ENCODE measurements around the gene LNPEP. TPM values are rescaled to one million over a fixed set of nuclear protein-coding genes. Genes with fewer than 3 reads are reported as not detected.

LNPEP gene
- total RNA-seq, 1 experiment from 2014 or later = 18.8 TPM

DNA sequence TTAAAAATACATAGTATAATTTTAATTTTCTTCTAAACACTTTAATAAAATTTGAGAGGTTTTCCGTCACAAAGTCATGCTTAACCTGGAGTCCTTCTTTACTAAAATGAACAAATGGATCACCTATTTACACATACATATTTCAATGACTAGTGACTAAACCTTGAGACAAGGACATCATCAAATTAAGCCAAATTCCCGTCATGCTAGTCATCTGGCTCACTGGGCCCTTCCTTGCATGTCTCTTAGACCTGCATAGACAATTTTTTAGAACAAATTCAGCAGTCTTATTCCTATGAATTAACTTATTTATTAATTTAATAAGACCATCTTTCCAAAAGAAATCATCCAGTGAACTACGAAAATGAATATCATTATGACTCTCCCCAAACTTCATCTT is 33.0 kb upstream of the LNPEP start:
- Histone ChIP-seq H3K4me2 (no peak overlapping the region), H3K27ac (no peak overlapping the region), H3K9me2 (ENCODE audit: insufficient read depth) (no peaks in the 10 kb centered on the region), H3K4me3 (no peak overlapping the region), H3K4me1 (replicated peaks; ENCODE audit: insufficient read depth) (peaks cover 11% of the 10 kb centered on the region), H4K20me1 (ENCODE audit: insufficient read depth) (no peaks in the 10 kb centered on the region), H3F3A (ENCODE audit: insufficient read depth, low read depth) (no peaks in the 10 kb centered on the region), H3K79me2 (ENCODE audit: low read depth) (no peaks in the 10 kb centered on the region), H3K36me3 (ENCODE audit: low read depth) (no peaks in the 10 kb centered on the region), H2AFZ (no peak overlapping the region), H3K9me3 (ENCODE audit: insufficient read depth, low read depth) (no peaks in the 10 kb centered on the region), H3K27me3 (ENCODE audit: insufficient read depth, low read depth) (no peaks in the 10 kb centered on the region)
- TF ChIP-seq, protein P1, sequence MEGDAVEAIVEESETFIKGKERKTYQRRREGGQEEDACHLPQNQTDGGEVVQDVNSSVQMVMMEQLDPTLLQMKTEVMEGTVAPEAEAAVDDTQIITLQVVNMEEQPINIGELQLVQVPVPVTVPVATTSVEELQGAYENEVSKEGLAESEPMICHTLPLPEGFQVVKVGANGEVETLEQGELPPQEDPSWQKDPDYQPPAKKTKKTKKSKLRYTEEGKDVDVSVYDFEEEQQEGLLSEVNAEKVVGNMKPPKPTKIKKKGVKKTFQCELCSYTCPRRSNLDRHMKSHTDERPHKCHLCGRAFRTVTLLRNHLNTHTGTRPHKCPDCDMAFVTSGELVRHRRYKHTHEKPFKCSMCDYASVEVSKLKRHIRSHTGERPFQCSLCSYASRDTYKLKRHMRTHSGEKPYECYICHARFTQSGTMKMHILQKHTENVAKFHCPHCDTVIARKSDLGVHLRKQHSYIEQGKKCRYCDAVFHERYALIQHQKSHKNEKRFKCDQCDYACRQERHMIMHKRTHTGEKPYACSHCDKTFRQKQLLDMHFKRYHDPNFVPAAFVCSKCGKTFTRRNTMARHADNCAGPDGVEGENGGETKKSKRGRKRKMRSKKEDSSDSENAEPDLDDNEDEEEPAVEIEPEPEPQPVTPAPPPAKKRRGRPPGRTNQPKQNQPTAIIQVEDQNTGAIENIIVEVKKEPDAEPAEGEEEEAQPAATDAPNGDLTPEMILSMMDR (conservative IDR thresholded peaks at IDR 0.05) = no peak
- no peak for TF ChIP-seq EZH2 (IDR thresholded peaks at IDR 0.05; ENCODE audit: low read depth)
- BruUV-seq (replicated peaks) = no TSS peak
- CTCF ChIA-PET = no interaction called here
- POLR2A ChIA-PET (ENCODE audit: unreplicated experiment) = no interaction called here
- intact Hi-C loops (cut with micrococcal nuclease; ENCODE audit: unreplicated experiment) = no loop called here
- DNase-seq = no peak

GRCh38 chr5:96903300-96903699 is 32.6 kb upstream of the LNPEP start:
- H3K27ac ChIP-seq = no peak overlapping the region
- no peak for DNase-seq
- no peak overlapping the region for H3K4me2 ChIP-seq
- H2AFZ ChIP-seq = no peak overlapping the region
- intact Hi-C loops (cut with micrococcal nuclease; ENCODE audit: unreplicated experiment) = no loop called here
- no peaks in the 10 kb centered on the region for H3K36me3 ChIP-seq (ENCODE audit: low read depth)
- H3K9me3 ChIP-seq (ENCODE audit: insufficient read depth, low read depth) = no peaks in the 10 kb centered on the region
- no peaks in the 10 kb centered on the region for H3K9me2 ChIP-seq (ENCODE audit: insufficient read depth)
- no peaks in the 10 kb centered on the region for H3F3A ChIP-seq (ENCODE audit: insufficient read depth, low read depth)
- H3K79me2 ChIP-seq (ENCODE audit: low read depth) = no peaks in the 10 kb centered on the region
- BruUV-seq (replicated peaks) = no TSS peak
- H3K4me3 ChIP-seq = no peak overlapping the region
- H3K4me1 ChIP-seq (replicated peaks; ENCODE audit: insufficient read depth) = peaks cover 11% of the 10 kb centered on the region
- ChIA-PET CTCF (no interaction called here), POLR2A (ENCODE audit: unreplicated experiment) (no interaction called here)
- no peaks in the 10 kb centered on the region for H4K20me1 ChIP-seq (ENCODE audit: insufficient read depth)
- H3K27me3 ChIP-seq (ENCODE audit: insufficient read depth, low read depth) = no peaks in the 10 kb centered on the region
- no peak for TF ChIP-seq EZH2 (IDR thresholded peaks at IDR 0.05; ENCODE audit: low read depth)
- TF ChIP-seq, protein P1 (conservative IDR thresholded peaks at IDR 0.05) = no peak

GRCh38 chr5:96904054-96904931 is 31.6 kb upstream of the LNPEP start:
- ChIA-PET POLR2A (ENCODE audit: unreplicated experiment) (interaction anchor here (0.5 kb wide), 1 partner anchor 68 kb away, joined by 3 read pairs; no protein-coding TSS in a partner anchor), CTCF (no interaction called here)
- Histone ChIP-seq H3K9me3 (ENCODE audit: insufficient read depth, low read depth) (no peaks in the 10 kb centered on the region), H2AFZ (no peak overlapping the region), H3K27me3 (ENCODE audit: insufficient read depth, low read depth) (no peaks in the 10 kb centered on the region), H3K4me1 (replicated peaks; ENCODE audit: insufficient read depth) (peaks cover 11% of the 10 kb centered on the region), H4K20me1 (ENCODE audit: insufficient read depth) (no peaks in the 10 kb centered on the region), H3K4me2 (no peak overlapping the region), H3K79me2 (ENCODE audit: low read depth) (no peaks in the 10 kb centered on the region), H3K36me3 (ENCODE audit: low read depth) (no peaks in the 10 kb centered on the region), H3K27ac (no peak overlapping the region), H3K4me3 (no peak overlapping the region), H3F3A (ENCODE audit: insufficient read depth, low read depth) (no peaks in the 10 kb centered on the region), H3K9me2 (ENCODE audit: insufficient read depth) (no peaks in the 10 kb centered on the region)
- BruUV-seq (replicated peaks) = no TSS peak
- TF ChIP-seq EZH2 (IDR thresholded peaks at IDR 0.05; ENCODE audit: low read depth) = no peak
- TF ChIP-seq, protein P1 (conservative IDR thresholded peaks at IDR 0.05) = no peak
- no peak for DNase-seq
- intact Hi-C loops (cut with micrococcal nuclease; ENCODE audit: unreplicated experiment) = no loop called here
